Kidney (tissue), 14 donors: ENCODE results near the gene AHR. TPM values are rescaled to one million over a fixed set of nuclear protein-coding genes. Genes with fewer than 3 reads are reported as not detected.

Experiments used
- DNase-seq, 5 donors: peaks; one replicate each; pipeline ENCODE4 v3.0.0-alpha.2; 2013 to 2020
- FAIRE-seq: peaks from 2 replicates; lab custom pipeline; 2012; peaks lifted over from hg19 to GRCh38; lab: Jason Lieb, UNC
- H3K27ac ChIP-seq, 2 donors: one replicate each; pipeline ENCODE4 v1.7.0; 2013; ENCODE audit warnings: low read depth in 2 of 2, low read length in 2 of 2, inconsistent platforms in 1 of 2
- H3K27me3 ChIP-seq: one replicate; pipeline ENCODE4 v1.7.1; 2013; ENCODE audit warnings: low read length, inconsistent platforms; ENCODE audit not compliant: control insufficient read depth, insufficient read depth
- H3K36me3 ChIP-seq, 3 donors: one replicate each; pipeline versions ENCODE4 v1.7.0 to v1.7.1; 2013; ENCODE audit warnings: low read length in 3 of 3, control low read depth in 1 of 3, inconsistent platforms in 1 of 3; ENCODE audit not compliant: insufficient read depth in 3 of 3, control insufficient read depth in 2 of 3
- H3K4me1 ChIP-seq, 3 donors: one replicate each; pipeline versions ENCODE4 v1.7.0 to v1.7.1; 2013; ENCODE audit warnings: low read length in 3 of 3, inconsistent platforms in 1 of 3, low read depth in 1 of 3; ENCODE audit not compliant: control insufficient read depth in 2 of 3, insufficient read depth in 2 of 3
- H3K4me3 ChIP-seq, 3 donors: one replicate each; pipeline versions ENCODE4 v1.7.0 to v1.8.1; 2013; ENCODE audit warnings: low read length in 3 of 3, control low read depth in 1 of 3, inconsistent platforms in 1 of 3
- H3K9ac ChIP-seq, 3 donors: one replicate each; pipeline versions ENCODE4 v1.7.0 to v1.7.1; 2013; ENCODE audit warnings: low read length in 3 of 3, control low read depth in 1 of 3, inconsistent platforms in 1 of 3
- H3K9me3 ChIP-seq, 3 donors: one replicate each; pipeline versions ENCODE4 v1.7.0 to v1.7.1; 2013; ENCODE audit warnings: low read length in 3 of 3, control low read depth in 1 of 3, inconsistent platforms in 1 of 3; ENCODE audit not compliant: control insufficient read depth in 2 of 3, insufficient read depth in 1 of 3
- intact Hi-C: fragments of 100-400 bp; cut with DNase I; formaldehyde crosslinking; loops from one replicate; pipeline ENCODE4 v1.11.1; 2022
- polyA plus RNA-seq: library from polyadenylated mRNA; stranded (reverse); fragments of 350-450 nt; fragmentation: Illumina TruSeq; extraction: RNeasy Lipid Tissue Mini Kit (QIAGEN cat#74804); gene quantifications from one replicate; pipeline ENCODE4 v1.2.3, GENCODE V29; 2014; ENCODE audit warnings: low read depth, low replicate concordance; ENCODE audit not compliant: insufficient read depth
- total RNA-seq: library from RNA; stranded (reverse); fragmentation: NEBNext Ultra II Directional; extraction: Animal tissue kit (Norgen Biotek cat#: 25700); gene quantifications from one replicate; pipeline ENCODE4 v1.2.1, GENCODE V29; 2021
- TF ChIP-seq, protein P1 (sequence below): IDR thresholded peaks from 3 replicates; pipeline ENCODE4 v1.5.1; 2012; ENCODE audit warnings: mild to moderate bottlenecking, moderate library complexity, borderline replicate concordance; ENCODE audit not compliant: insufficient read depth; ENCODE audit errors: extremely low read depth
- donor health status: control.
- donor health status: control.
- donor health status: control.
- donor health status: control.
- donor health status: control.
- donor health status: DM: yes; HTN: yes; CAD: no.
- donor health status: Normal renal cell carcinoma (clear cell type).

The AHR gene
- total and polyA plus RNA-seq, 2 donors from 2014 or later, result 3.0 to 101 TPM

DNA sequence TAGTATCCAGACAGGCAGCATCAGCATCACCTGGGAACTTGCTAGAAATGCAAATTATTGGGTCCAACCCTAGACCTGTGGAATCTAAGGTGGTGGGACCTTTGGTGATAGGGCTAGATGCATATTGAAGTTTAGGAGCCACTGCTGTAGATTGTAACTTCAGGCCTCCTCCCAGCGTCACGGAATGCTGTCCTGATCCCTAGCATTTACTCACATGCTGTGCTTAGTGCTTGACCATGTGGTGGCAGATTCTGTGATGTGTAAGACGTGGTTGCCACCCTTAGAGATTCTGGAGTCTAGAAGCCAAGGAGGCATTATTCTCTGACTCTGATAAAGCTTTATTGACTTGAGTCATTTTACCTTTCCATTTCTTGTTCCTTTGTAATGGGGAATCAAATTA is 13.5 kb downstream of the AHR start:
- DNase-seq (no peak), FAIRE-seq (no peak)
- H3K9me3 ChIP-seq, result no peaks in the 10 kb centered on the region
- intact Hi-C loops, result no loop called here
- H3K27me3 ChIP-seq, result no peaks in the 10 kb centered on the region
- no peak overlapping the region for H3K4me3 ChIP-seq
- TF ChIP-seq, protein P1, sequence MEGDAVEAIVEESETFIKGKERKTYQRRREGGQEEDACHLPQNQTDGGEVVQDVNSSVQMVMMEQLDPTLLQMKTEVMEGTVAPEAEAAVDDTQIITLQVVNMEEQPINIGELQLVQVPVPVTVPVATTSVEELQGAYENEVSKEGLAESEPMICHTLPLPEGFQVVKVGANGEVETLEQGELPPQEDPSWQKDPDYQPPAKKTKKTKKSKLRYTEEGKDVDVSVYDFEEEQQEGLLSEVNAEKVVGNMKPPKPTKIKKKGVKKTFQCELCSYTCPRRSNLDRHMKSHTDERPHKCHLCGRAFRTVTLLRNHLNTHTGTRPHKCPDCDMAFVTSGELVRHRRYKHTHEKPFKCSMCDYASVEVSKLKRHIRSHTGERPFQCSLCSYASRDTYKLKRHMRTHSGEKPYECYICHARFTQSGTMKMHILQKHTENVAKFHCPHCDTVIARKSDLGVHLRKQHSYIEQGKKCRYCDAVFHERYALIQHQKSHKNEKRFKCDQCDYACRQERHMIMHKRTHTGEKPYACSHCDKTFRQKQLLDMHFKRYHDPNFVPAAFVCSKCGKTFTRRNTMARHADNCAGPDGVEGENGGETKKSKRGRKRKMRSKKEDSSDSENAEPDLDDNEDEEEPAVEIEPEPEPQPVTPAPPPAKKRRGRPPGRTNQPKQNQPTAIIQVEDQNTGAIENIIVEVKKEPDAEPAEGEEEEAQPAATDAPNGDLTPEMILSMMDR, result no peak
- H3K27ac ChIP-seq, result no peak overlapping the region
- H3K4me1 ChIP-seq, result peaks cover 0 to 7% (median 4%) of the 10 kb centered on the region in 3 donors
- H3K36me3 ChIP-seq, result no peaks in the 10 kb centered on the region
- no peak overlapping the region for H3K9ac ChIP-seq

DNA sequence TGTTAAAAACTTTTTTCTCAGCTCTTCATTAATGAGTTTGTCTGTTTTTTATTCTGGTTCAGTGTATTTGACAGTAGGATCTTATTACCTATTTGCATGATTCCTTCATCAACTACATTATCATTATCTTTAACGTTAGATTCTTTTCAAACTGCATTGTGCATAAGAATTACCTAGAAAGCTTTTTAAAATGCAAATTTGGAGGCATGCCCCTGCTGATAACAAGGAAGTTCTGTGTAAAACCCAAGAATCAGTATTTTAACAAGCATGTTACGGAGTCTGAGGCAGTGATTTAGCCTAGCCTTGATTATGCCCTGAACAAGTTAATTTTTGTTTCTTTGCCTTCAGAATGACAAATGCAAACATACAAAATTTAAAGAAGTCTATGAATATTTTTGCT is 14.2 kb downstream of the AHR start:
- no peak overlapping the region for H3K4me3 ChIP-seq
- TF ChIP-seq, protein P1, result no peak
- no peaks in the 10 kb centered on the region for H3K9me3 ChIP-seq
- H3K4me1 ChIP-seq, result peaks cover 0 to 4% (median 0%) of the 10 kb centered on the region in 3 donors
- no peaks in the 10 kb centered on the region for H3K27me3 ChIP-seq
- H3K9ac ChIP-seq, result no peak overlapping the region
- DNase-seq, result no peak
- H3K36me3 ChIP-seq, result no peaks in the 10 kb centered on the region
- intact Hi-C loops, result no loop called here
- H3K27ac ChIP-seq, result no peak overlapping the region
- FAIRE-seq, result no peak

DNA sequence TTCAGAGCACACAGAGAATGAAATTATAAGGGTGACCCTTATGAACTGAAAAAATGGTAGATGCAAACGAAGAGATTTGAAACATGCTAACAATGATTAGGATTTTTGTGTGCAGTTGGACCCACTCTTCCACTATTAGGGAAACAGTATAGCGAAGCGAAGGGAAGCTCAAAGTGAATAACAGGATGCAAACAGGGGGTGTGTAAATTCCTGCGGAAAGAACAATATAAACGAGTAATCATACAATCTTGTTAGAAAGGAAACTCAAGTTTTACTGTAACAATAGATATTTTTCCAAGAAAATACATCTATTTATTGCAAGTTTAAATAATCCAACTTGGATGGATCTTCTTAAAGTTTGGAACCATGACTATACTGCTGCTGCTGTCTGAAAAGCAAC is 14.7 kb downstream of the AHR start:
- Histone ChIP-seq H3K27me3 (no peaks in the 10 kb centered on the region), H3K9me3 (no peaks in the 10 kb centered on the region), H3K27ac (no peak overlapping the region), H3K36me3 (no peaks in the 10 kb centered on the region), H3K4me1 (peaks cover 0 to 1% (median 0%) of the 10 kb centered on the region in 3 donors), H3K4me3 (no peak overlapping the region), H3K9ac (no peak overlapping the region)
- FAIRE-seq, result no peak
- intact Hi-C loops, result no loop called here
- TF ChIP-seq, protein P1, result no peak
- DNase-seq, result no peak

DNA sequence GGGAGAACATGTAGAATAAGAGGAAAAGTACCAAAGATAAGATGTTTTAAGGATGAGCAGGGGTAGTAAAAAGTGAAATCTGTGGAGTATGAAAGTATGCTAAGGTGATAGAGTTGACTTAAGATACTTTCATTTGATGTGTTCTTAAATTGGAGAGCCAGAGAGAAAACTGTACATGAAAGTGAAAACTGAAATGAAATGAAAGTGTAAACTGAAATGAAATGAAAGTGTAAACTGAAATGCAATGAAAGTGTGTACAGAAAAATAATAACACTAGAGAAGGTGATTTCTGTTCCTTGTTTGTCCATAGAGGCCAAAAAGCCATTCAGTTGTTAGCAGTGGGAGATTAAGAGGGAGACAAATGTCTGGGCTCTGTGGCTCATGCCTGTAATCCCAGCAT is 17.5 kb downstream of the AHR start:
- FAIRE-seq, result no peak

More for the DNA sequence above, 17.5 kb downstream of the AHR start:
- Histone ChIP-seq H3K4me1 (peaks cover 0 to 11% (median 3%) of the 10 kb centered on the region in 3 donors), H3K9me3 (no peaks in the 10 kb centered on the region), H3K9ac (no peak overlapping the region), H3K36me3 (no peaks in the 10 kb centered on the region), H3K27me3 (no peaks in the 10 kb centered on the region), H3K4me3 (no peak overlapping the region), H3K27ac (no peak overlapping the region)
- intact Hi-C loops, result no loop called here
- TF ChIP-seq, protein P1, result no peak
- no peak for DNase-seq
